ENCODE measurements around the gene SMPDL3A.
"Not testable (repeated sequence)": the region's sequence is repeated elsewhere in the genome, so short reads cannot be mapped to it uniquely, and the experiment has no call there.

The SMPDL3A gene, protein sequence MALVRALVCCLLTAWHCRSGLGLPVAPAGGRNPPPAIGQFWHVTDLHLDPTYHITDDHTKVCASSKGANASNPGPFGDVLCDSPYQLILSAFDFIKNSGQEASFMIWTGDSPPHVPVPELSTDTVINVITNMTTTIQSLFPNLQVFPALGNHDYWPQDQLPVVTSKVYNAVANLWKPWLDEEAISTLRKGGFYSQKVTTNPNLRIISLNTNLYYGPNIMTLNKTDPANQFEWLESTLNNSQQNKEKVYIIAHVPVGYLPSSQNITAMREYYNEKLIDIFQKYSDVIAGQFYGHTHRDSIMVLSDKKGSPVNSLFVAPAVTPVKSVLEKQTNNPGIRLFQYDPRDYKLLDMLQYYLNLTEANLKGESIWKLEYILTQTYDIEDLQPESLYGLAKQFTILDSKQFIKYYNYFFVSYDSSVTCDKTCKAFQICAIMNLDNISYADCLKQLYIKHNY

GRCh38 chr6:122789182-122790027 is at the start of gene SMPDL3A:
SMPDL3A (plus strand) TSS chr6:122789258; CDS start chr6:122789347, 89 bp downstream.
- DNase-seq, result no peak

- DNase-seq, result no peak
Measured at GRCh38 chr6:122740091-122740490, 49.0 kb upstream of the SMPDL3A start.

DNA sequence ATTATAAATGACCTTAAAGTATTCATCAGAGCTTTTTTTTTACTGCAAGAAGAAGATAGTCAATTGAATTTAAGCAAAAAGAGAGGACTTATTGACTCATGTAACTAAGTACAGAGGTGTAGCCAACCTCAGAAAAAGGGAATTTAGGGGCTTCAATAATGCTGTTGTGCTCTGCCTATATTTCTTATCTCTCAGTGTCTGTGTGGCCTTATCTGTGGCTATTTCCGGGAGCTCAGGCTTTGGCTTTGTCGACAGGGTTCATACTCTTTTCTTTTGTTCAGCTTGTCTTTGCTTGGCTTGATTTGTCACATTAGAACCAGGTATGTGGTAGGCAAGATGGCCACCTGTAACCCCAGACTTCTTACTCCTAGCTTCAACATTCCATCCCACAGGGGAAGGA is 48.1 kb upstream of the SMPDL3A start:
- DNase-seq, result no peak

GRCh38 chr6:122744247-122744646 is 44.8 kb upstream of the SMPDL3A start:
- not testable (repeated sequence) for DNase-seq

- not testable (repeated sequence) for DNase-seq
Measured at GRCh38 chr6:122744856-122745255, 44.2 kb upstream of the SMPDL3A start.

DNA sequence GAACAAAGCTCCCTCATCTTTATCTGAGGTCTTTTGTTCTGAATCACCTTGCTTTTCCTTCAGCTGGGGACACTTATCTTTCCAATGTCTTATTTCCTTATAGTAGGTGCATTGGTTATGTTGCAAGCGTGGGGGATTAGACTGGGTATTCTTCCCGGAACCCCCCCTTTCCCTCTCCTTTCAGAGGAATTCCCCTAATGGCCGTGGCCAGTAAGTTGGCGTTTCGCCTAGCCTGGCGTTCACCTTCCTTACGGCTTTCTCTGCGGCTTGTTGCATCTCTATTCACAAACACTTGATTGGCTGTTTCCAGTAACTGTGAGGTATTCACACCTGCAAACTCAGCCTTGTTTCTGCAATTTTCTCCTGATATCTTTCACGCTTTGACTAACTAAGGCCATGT is 42.4 kb upstream of the SMPDL3A start:
- no peak for DNase-seq

DNA sequence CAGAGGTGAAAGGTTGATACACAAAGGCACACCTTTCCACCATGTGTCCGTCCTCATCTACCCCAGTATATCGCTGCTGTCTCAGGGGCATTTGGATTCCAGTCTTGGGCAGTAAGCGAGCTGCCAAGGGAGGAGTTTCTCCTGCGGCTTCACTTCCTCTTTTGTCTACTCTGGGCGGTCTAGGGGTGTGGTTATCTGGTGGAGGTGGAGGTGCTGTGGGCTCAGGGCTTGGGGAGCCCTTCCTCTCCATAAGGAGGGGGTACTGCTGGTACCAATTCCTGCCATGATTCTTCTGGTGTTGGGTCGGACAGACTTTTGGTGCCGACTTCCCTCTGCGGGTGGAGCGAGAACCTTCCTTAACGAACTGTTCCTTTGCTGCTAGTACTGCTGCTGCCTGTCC is 41.5 kb upstream of the SMPDL3A start:
- DNase-seq, result no peak

DNA sequence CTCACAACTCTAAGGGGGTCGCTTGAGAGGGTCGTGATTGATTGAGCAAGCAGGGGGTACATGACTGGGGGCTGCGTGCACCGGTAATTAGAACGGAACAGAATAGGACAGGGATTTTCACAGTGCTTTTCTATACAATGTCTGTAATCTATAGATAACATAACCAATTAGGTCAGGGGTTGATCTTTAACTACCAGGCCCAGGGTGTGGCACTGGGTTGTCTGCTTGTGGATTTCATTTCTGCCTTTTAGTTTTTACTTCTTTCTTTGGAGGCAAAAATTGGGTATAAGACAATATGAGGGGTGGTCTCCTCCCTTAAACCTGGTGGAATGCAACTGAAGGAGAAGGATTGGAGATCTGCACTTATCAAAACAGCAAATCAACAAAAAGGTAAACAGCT is 40.1 kb upstream of the SMPDL3A start:
- DNase-seq, result not testable (repeated sequence)

GRCh38 chr6:122749451-122750050 is 39.5 kb upstream of the SMPDL3A start:
- DNase-seq, result no peak

DNA sequence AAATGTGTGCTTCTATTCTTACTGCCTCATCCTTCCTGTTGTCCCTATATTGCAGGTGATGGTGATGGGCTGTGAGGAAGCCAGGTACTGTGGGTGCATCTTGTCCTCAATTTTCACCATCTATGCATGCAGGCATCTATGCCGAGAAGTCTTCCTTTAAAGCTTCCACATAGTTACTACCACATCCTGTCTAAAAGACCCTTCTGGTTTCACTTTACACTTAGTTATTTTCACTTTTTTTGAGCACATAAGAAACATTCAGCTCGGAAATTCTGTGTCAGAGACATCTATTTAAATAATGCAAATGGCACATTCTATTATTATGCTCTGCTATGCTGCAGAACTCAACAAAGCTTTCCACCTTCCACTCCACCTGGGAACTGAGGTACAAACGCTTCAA is 37.7 kb upstream of the SMPDL3A start:
- peak; percentile 3 for DNase-seq

DNA sequence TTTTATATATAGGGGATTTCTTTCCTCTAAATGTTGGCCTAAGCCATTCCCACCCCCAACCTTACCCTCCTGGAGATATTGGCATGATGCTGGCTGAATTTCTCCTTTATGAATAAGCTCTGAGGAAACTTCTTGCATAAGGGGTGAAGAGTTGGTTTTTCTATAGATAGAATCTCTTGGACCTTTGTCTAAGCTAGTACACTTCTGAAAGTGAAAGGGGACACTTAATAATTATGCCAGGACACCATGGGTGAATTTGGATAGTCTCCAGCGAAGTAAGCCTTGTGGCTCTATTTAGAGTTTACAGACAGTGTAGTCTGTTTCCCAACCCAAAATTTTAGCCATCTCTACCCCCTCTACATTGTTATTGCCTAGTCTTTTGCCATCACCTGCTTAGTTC is 36.6 kb upstream of the SMPDL3A start:
- DNase-seq, result no peak

DNA sequence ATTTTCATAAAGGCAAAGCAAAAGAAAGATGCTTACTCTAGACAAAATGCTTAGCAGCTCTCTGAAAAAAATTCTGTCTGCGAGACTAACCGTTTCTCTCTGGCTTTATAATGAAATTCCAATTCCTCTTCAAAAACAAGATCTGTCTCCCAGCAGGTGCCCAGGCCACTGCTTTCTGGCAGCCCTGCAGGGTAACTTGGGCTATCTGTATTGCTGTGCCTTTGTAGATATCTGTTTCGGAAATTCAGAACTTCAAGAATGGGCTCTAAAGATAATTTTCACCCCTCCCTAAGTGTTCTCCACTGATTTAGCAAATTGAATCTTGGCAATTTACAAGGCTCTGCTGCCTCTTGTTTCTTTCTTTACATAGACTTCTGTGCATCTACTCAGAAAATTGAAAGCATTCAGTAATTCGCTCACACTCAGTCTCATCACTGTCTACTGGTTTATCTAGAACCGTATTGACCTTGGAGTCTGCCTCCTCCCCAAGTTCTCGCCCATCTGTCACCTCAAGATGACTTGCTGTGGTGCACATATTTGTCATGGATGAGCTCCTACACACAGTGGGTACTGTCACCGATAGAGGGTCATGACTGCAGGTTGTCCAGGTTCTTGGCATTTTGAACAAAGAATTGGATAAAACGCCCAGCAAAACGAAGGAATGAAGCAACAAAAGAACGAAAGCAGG is 35.9 kb upstream of the SMPDL3A start:
- DNase-seq, result no peak

DNA sequence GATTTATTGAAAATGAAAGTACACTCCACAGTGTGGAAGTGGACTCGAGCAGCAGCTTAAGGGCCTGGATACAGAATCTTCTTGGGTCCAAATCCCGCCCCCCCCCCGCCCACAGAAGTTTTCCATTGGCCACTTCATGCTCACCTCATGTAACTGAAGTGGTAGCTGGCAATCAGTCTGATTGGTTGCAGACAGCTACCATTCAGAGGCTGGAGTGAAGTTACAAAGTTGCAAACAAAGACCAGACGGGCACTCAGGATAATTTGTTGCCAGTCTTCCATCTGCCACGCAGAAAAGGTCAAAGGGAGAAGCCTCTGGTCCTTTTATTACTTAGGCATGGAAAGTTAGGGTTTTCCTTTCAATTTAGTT is 35.4 kb upstream of the SMPDL3A start:
- no peak for DNase-seq

GRCh38 chr6:122754191-122754731 is 34.8 kb upstream of the SMPDL3A start:
- no peak for DNase-seq

DNA sequence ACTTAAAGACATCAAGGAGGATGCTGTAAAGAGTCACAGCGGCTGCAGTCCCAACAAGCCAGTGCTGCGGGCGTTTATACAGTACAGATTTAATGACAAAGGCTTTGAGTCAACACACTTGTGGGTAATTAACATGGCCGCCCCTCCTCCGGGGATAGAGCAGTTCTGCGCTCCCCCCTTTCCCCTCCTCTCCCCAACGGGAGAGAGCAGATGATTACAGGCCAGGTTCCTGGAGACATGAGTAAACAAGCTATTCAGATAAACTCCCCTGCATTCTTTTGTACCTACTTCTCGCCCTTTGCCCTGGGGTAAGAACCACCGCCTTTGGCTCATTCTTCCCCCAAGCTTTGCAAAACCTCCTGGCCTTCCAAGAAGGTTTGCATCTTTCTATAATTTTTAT is 33.2 kb upstream of the SMPDL3A start:
- no peak for DNase-seq

DNA sequence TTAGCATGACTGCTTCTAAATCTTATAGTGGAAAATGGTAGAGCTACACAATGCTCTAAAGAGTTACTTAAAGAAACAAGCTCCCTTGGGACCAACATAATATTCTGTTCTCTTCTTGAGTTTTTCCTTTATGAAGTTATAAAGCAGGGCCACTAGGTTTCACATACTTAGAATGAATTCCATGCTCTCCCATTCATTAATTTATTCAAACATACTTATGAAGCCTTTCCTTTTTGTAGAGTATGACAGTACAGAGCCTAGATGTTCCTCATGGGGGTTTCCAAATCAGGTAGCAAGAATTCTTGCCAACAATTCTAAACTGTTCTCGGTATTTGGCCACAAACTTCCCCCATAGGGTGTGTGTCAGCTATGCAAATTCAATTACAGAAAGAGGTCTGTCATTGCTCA is 30.1 kb upstream of the SMPDL3A start:
- no peak for DNase-seq

DNA sequence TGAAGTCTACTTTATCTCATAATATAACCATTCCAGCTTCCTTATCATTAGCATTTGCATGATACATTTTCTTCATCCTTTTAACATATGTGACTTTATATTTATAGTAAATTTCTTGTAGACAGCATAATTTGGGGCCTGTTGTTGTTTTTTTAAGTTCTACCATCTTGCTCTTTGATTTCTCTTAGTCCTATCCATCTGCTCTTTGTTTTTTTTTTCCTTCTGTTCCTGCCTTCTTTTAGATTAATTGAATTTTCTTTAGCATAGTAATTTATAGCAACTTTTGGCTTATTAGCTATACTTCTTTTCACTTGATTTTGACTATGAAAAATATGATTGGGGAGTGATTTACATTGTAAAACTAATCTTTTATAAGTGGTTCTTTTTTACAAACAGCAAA is 28.7 kb upstream of the SMPDL3A start:
- no peak for DNase-seq

DNA sequence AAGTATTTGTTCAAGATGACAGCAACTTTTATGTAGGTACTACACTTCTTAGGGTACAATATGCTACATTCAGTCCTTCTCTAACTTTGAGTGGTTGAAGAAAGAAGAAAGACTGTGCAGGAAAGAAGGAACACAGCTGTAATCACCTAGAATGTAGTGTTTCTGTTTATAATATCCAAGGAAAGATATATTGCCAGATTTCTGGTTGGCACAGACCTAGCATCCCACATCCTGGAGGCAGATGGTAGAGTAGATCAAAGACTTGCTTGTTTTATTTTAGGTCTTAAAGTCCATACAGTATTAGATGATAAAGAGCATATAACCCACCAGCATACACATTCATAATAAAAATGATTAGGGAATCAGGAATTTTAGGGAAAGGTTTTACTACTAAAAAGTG is 22.8 kb upstream of the SMPDL3A start:
- DNase-seq, result no peak

GRCh38 chr6:122770835-122771601 is 18.0 kb upstream of the SMPDL3A start:
- no peak for DNase-seq

GRCh38 chr6:122772724-122773415 is 16.2 kb upstream of the SMPDL3A start:
- DNase-seq, result no peak

DNA sequence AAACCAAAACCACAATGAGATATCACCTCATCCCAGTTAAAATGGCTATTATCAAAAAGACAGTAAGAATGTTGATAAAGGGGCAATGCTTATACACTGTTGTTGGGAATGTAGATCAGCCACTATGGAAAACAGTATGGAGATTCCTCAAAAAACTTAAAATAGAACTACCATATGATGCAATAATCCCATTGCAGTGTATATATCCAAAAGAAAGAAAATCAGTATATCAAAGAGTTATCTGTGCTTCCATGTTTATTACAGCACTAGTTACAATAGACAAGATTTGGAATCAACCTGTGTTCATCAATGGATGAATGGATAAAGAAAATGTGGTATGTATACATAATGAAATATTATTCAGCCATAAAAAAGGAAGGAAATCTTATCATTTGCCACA is 13.1 kb upstream of the SMPDL3A start:
- no peak for DNase-seq
